ENCODE measurements around the gene NAA60. TPM values are rescaled to one million over a fixed set of nuclear protein-coding genes. Genes with fewer than 3 reads are reported as not detected.
"Not testable (repeated sequence)": the region's sequence is repeated elsewhere in the genome, so short reads cannot be mapped to it uniquely, and the experiment has no call there.

NAA60 gene
- total RNA-seq, 2 experiments from 2014 or later = 54.0 to 54.6 TPM

GRCh38 chr16:3468501-3468900 lies 25.0 kb downstream of the NAA60 start:
- Mint-ChIP-seq H3K9me3 (no peaks in the 10 kb centered on the region), H3K36me3 (peaks cover 27% of the 10 kb centered on the region)
- DNase-seq = no peak

GRCh38 chr16:3469736-3470135 lies 26.3 kb downstream of the NAA60 start:
- peaks cover 26% of the 10 kb centered on the region for H3K4me1 Mint-ChIP-seq
- H3K36me3 Mint-ChIP-seq = peaks cover 27% of the 10 kb centered on the region
- DNase-seq = no peak
- POLR2A ChIA-PET = no interaction called here
- ATAC-seq (ENCODE audit: low read depth) = no peak
- H3K27me3 Mint-ChIP-seq = no peaks in the 10 kb centered on the region
- no peak overlapping the region for H3K4me3 Mint-ChIP-seq
- H3K9me3 Mint-ChIP-seq = no peaks in the 10 kb centered on the region
- H3K27ac Mint-ChIP-seq = no peak overlapping the region

More at GRCh38 chr16:3468501-3468900, 25.0 kb downstream of the NAA60 start:
- H3K27ac Mint-ChIP-seq = no peak overlapping the region
- peaks cover 31% of the 10 kb centered on the region for H3K4me1 Mint-ChIP-seq
- no peak for ATAC-seq (ENCODE audit: low read depth)
- no peak overlapping the region for H3K4me3 Mint-ChIP-seq
- no peaks in the 10 kb centered on the region for H3K27me3 Mint-ChIP-seq
- POLR2A ChIA-PET = interaction anchor here (0.6 kb wide), 1 partner anchor 32 kb away, joined by 3 read pairs; no protein-coding TSS in a partner anchor

GRCh38 chr16:3470723-3471122 lies 27.2 kb downstream of the NAA60 start:
- H3K9me3 Mint-ChIP-seq = no peaks in the 10 kb centered on the region
- no peak for ATAC-seq (ENCODE audit: low read depth)
- H3K4me3 Mint-ChIP-seq = no peak overlapping the region
- no peaks in the 10 kb centered on the region for H3K27me3 Mint-ChIP-seq
- no peak for DNase-seq
- H3K4me1 Mint-ChIP-seq = peaks cover 24% of the 10 kb centered on the region
- peaks cover 25% of the 10 kb centered on the region for H3K36me3 Mint-ChIP-seq
- H3K27ac Mint-ChIP-seq = no peak overlapping the region
- POLR2A ChIA-PET = no interaction called here

- Mint-ChIP-seq H3K27ac (no peak overlapping the region), H3K4me3 (no peak overlapping the region), H3K4me1 (peaks cover 21% of the 10 kb centered on the region), H3K9me3 (no peaks in the 10 kb centered on the region), H3K36me3 (peaks cover 23% of the 10 kb centered on the region), H3K27me3 (no peaks in the 10 kb centered on the region)
- DNase-seq (no peak), ATAC-seq (ENCODE audit: low read depth) (no peak)
- POLR2A ChIA-PET = no interaction called here
Observed at GRCh38 chr16:3471518-3472176, 28.2 kb downstream of the NAA60 start.

- peaks cover 20% of the 10 kb centered on the region for H3K36me3 Mint-ChIP-seq
- ATAC-seq (ENCODE audit: low read depth) = no peak
- POLR2A ChIA-PET = no interaction called here
- H3K4me3 Mint-ChIP-seq = no peak overlapping the region
- no peaks in the 10 kb centered on the region for H3K27me3 Mint-ChIP-seq
- no peaks in the 10 kb centered on the region for H3K9me3 Mint-ChIP-seq
- peaks cover 15% of the 10 kb centered on the region for H3K4me1 Mint-ChIP-seq
- DNase-seq = no peak
- no peak overlapping the region for H3K27ac Mint-ChIP-seq
Observed at GRCh38 chr16:3472878-3473595, 29.6 kb downstream of the NAA60 start.

GRCh38 chr16:3473596-3473943 lies 30.1 kb downstream of the NAA60 start:
- ATAC-seq (ENCODE audit: low read depth); H3K4me3 Mint-ChIP-seq; H3K27me3 Mint-ChIP-seq; H3K9me3 Mint-ChIP-seq; H3K27ac Mint-ChIP-seq; POLR2A ChIA-PET; DNase-seq: not testable (repeated sequence)
- H3K4me1 Mint-ChIP-seq = peaks cover 12% of the 10 kb centered on the region
- H3K36me3 Mint-ChIP-seq = peaks cover 21% of the 10 kb centered on the region

- H3K27me3 Mint-ChIP-seq = no peaks in the 10 kb centered on the region
- DNase-seq (no peak), ATAC-seq (ENCODE audit: low read depth) (no peak)
- POLR2A ChIA-PET = interaction anchor here (0.6 kb wide), 1 partner anchor 357 kb away, joined by 3 read pairs; no protein-coding TSS in a partner anchor
- peaks cover 25% of the 10 kb centered on the region for H3K36me3 Mint-ChIP-seq
- no peak overlapping the region for H3K27ac Mint-ChIP-seq
- no peak overlapping the region for H3K4me3 Mint-ChIP-seq
- no peaks in the 10 kb centered on the region for H3K9me3 Mint-ChIP-seq
- H3K4me1 Mint-ChIP-seq = peaks cover 11% of the 10 kb centered on the region
Observed at GRCh38 chr16:3474136-3474779, 30.8 kb downstream of the NAA60 start.

GRCh38 chr16:3474870-3475269 lies 31.4 kb downstream of the NAA60 start:
- H3K4me3 Mint-ChIP-seq; H3K27me3 Mint-ChIP-seq; H3K9me3 Mint-ChIP-seq; DNase-seq; H3K27ac Mint-ChIP-seq; ATAC-seq (ENCODE audit: low read depth): not testable (repeated sequence)
- Mint-ChIP-seq H3K4me1 (peaks cover 11% of the 10 kb centered on the region), H3K36me3 (peaks cover 25% of the 10 kb centered on the region)
- POLR2A ChIA-PET = interaction anchor here (0.6 kb wide), 1 partner anchor 357 kb away, joined by 3 read pairs; no protein-coding TSS in a partner anchor

GRCh38 chr16:3475604-3476375 lies 32.3 kb downstream of the NAA60 start:
- H3K4me3 Mint-ChIP-seq = no peak overlapping the region
- peaks cover 8% of the 10 kb centered on the region for H3K4me1 Mint-ChIP-seq
- peaks cover 23% of the 10 kb centered on the region for H3K36me3 Mint-ChIP-seq
- H3K9me3 Mint-ChIP-seq = no peaks in the 10 kb centered on the region
- H3K27me3 Mint-ChIP-seq = no peaks in the 10 kb centered on the region
- POLR2A ChIA-PET = no interaction called here
- no peak overlapping the region for H3K27ac Mint-ChIP-seq
- DNase-seq = no peak
- ATAC-seq (ENCODE audit: low read depth) = no peak

- DNase-seq = no peak
- Mint-ChIP-seq H3K36me3 (peaks cover 19% of the 10 kb centered on the region), H3K27ac (no peak overlapping the region), H3K4me3 (no peak overlapping the region), H3K4me1 (peaks cover 5% of the 10 kb centered on the region), H3K27me3 (no peaks in the 10 kb centered on the region), H3K9me3 (no peaks in the 10 kb centered on the region)
- ATAC-seq (ENCODE audit: low read depth) = no peak
- POLR2A ChIA-PET = no interaction called here
Observed at GRCh38 chr16:3476409-3476808, 32.9 kb downstream of the NAA60 start.

GRCh38 chr16:3478242-3478925 lies 34.9 kb downstream of the NAA60 start:
- H3K36me3 Mint-ChIP-seq = peaks cover 9% of the 10 kb centered on the region
- H3K27me3 Mint-ChIP-seq = no peaks in the 10 kb centered on the region

GRCh38 chr16:3479654-3480216 lies 36.3 kb downstream of the NAA60 start:
- Mint-ChIP-seq H3K27ac (no peak overlapping the region), H3K9me3 (no peaks in the 10 kb centered on the region), H3K27me3 (no peaks in the 10 kb centered on the region), H3K4me1 (no peaks in the 10 kb centered on the region), H3K4me3 (no peak overlapping the region), H3K36me3 (peaks cover 9% of the 10 kb centered on the region)
- POLR2A ChIA-PET = no interaction called here
- ATAC-seq (ENCODE audit: low read depth) (no peak), DNase-seq (no peak)

More at GRCh38 chr16:3478242-3478925, 34.9 kb downstream of the NAA60 start:
- Mint-ChIP-seq H3K9me3 (no peaks in the 10 kb centered on the region), H3K4me3 (no peak overlapping the region), H3K27ac (no peak overlapping the region), H3K4me1 (peaks cover 1% of the 10 kb centered on the region)
- POLR2A ChIA-PET = no interaction called here
- ATAC-seq (ENCODE audit: low read depth) (no peak), DNase-seq (no peak)
